Stimulated activated CD8-positive, alpha-beta memory T cell treated with anti-CD3 and anti-CD28 coated beads, Interleukin-7, amount 100 ng/mL, for 48 hours (primary cell): Measurements from ENCODE around the gene SERPINA6.
"Not testable (repeated sequence)": the region's sequence is repeated elsewhere in the genome, so short reads cannot be mapped to it uniquely, and the experiment has no call there.

ENCODE experiments used
- DNase-seq, 2 donors: peaks; one replicate each; pipeline ENCODE4 v3.0.0-alpha.2; 2020; ENCODE audit warnings: low read depth in 1 of 2; ENCODE audit errors: extremely low read depth in 1 of 2

The SERPINA6 gene

GRCh38 chr14:94292872-94293577 is 30.1 kb downstream of the SERPINA6 start, which contains the start of gene SERPINA10:
Gene SERPINA10, minus strand, starts transcription at chr14:94293268. Its CDS starts 2,675 bp downstream, at chr14:94290593.
- DNase-seq = no peak

- DNase-seq = no peak
Measured at GRCh38 chr14:94292526-94292871, 30.6 kb downstream of the SERPINA6 start.

DNA sequence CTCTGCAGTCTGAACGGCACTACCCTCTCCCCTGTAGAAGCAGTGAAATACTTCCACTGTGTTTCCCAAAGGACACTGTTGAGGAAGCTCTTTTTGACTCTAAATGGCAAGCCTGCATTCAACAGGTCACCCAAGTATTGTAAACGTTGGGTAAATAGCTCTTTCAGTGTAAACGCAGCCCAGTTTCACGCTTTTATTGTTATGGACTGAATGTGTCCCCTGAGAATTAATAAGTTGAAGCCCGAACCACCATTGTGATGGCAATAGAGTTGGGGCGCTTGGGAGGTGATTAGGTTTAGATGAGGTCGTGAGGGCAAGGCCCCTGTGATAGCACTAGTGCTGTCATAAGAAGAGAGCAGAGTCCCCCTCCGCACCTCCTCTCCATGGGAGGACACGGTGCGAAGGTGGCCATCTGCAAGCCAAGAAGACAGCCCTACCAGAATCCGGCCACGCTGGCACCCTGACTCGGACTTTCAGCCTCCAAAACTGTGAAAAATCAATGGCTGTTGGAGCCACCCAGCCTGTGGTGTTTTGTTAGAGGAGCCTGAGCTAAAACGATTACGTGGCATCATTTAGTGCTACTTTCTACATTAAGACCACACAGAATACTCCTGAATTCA is 31.1 kb downstream of the SERPINA6 start:
- DNase-seq = no peak

- DNase-seq = no peak
Measured at GRCh38 chr14:94291159-94291905, 31.8 kb downstream of the SERPINA6 start.

DNA sequence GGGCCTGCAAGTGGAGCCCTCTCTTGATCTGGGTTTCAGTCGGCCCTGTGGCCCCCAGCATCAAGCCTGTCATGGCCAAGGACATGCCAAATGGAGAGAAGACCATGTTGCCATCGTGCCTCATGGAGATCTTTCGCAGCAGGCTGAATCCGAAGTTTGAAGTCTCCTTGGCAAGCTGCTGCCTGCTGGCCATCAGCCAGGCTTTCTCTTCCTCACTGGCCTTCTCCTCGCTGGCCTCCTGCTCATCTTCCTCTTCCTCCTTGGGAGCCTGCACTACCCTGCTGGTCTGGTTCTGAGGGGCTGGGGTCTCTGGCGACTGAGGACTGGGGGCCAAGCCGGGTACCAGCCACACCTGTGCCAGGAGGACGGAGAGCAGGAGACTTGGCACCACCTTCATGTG is 32.9 kb downstream of the SERPINA6 start:
- DNase-seq = no peak

GRCh38 chr14:94288610-94289465 is 34.3 kb downstream of the SERPINA6 start:
- no peak for DNase-seq

DNA sequence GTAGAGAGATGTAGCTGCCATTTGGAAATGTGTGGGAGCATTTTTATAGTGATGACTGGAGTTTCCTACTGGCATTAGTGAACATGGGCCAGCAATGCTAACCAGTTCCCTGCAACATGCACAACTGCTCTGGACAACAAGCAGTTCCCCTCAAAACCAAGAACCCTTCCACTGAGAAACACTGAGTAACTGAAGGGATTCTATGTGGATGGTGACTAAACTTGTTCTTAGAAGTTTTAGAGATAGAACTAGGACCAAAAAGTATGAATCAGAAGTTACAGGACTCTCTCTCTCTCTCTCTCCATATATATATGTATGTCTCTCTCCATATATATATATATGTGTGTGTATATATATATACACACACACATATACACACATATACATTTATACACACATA is 38.0 kb downstream of the SERPINA6 start:
- DNase-seq = no peak

DNA sequence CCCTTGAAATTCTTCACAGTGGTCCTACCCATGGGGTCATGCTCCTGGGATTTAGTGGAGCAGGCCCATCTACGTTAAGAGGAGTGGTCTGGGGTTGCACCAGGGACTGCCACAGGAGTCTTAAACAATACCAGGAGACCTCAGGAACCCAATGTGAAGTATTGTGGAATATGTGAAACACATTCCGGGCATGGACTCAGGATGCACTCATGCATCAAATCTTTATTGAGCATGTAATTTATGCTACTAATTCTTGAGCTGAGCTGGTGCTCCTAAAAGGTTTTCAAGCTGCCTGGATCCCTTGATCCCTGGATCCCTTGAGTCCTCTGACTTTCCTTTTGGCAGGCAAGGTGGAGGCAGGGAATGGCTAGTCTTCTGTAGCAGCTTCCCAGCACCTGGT is 38.9 kb downstream of the SERPINA6 start:
- DNase-seq = no peak

DNA sequence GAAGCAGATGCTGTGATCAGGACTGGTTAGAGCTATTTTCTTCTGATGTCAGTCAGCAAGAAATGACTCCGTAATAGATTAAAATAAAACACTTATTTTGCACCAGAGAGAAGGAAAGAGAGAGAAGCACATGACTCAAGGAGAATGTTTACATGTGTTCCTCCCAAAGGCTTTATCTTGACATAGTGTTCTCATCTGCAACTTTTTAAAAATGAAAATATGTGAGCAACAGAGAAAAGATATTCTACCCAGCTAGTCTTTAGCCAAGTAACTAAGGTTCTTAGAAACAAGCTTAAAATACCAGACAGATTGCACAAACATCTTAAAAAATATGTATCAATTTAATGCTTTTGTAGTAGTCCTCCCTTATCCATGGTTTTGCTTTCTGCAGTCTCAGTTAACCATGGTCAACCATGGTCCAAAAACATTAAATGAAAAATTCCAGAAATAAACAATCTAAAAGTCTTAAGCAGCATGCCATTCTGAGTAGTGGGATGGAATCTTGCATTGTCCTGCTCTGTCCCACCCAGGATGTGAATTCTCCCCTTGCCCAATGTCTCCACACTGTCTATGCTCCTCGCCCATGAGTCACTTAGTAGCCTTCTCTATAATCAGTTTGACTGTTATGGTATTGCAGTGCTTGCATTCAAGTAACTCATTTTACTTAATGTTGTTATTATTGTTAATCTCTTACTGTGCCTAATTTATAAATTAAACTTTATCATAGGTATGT is 40.0 kb downstream of the SERPINA6 start:
- no peak for DNase-seq

GRCh38 chr14:94278731-94279130 is 44.4 kb downstream of the SERPINA6 start:
- no peak for DNase-seq

- not testable (repeated sequence) for DNase-seq
Measured at GRCh38 chr14:94276898-94277561, 46.1 kb downstream of the SERPINA6 start.

DNA sequence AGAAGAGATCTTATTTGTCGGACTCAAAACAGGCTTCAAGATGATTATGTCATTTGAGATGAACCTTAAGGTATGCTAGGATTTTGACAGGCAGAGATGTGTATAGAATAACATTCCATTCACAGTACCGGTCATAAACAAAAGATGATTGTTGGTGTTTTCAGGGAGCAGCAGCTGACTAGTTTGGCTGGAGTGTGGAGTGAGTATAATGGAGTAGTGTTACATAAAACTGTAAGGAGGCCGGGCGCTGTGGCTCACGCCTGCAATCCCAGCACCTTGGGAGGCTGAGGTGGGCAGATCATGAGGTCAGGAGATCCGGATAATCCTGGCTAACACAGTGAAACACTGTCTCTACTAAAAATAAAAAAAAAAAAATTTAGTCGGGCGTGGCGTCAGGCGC is 54.0 kb downstream of the SERPINA6 start:
- no peak for DNase-seq

DNA sequence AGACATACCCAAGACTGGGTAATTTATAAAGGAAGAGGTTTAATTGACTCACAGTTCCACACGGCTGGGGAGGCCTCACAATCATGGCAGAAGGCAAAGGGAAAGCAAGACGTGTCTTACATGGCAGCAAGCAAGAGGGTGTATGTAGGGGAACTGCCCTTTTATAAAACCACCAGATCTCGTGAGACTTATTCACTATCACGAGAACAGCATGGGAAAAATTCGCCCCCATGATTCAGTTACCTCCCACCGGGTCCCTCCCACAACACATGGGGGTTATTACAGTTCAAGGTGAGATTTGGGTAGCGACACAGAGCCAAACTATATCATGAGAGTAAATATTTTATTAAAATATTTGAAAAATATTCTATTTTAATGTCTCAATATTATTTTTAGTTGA is 54.6 kb downstream of the SERPINA6 start:
- not testable (repeated sequence) for DNase-seq

DNA sequence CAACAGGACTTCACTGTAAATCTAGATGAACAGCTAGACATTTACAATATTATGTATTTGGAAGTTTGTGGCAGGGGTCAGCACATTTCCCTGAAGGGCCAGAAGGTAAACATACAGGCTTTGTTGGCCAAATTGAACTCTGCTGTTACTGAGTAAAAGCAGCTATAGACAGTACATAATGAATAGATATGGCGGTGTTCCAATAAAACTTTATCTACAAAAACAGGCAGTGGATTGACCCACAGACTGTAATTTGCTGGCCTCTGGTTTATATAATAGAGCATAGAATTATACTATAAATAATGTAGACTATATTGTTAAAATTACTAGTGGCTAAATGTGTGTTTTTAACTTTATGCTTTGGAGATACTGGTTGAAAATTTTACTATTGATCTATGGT is 55.8 kb downstream of the SERPINA6 start:
- DNase-seq = no peak

- not testable (repeated sequence) for DNase-seq
Measured at GRCh38 chr14:94264195-94264594, 58.9 kb downstream of the SERPINA6 start.
